Measurements from ENCODE around the gene RAB7B. TPM values are rescaled to one million over a fixed set of nuclear protein-coding genes. Genes with fewer than 3 reads are reported as not detected.

Gene RAB7B
- total RNA-seq, 1 experiment from 2014 or later: not detected

DNA sequence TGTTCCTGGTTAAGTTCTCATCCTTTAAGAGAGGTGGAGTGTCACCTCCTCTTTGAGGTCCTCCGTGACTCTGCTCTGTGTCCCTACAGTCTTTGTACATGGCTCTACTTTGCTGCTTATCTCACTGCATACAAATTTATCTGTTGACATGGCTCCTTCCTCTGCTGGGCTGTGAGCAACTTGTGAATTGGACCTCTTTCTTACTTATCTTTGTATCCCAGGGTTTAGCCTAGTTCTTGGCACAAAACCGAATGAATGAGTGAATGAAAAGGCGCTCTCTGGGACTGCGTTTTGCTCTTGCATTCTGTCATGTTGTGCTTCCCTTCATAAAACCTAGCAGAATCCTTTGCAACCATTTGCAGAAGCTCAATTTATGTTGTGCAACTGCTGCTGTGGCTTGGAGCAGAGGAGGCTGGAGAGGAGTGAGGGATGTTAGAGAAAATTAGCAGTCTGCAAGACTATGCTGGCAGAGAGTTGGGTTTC, 72.4 kb downstream of the RAB7B start:
- no peak for DNase-seq (ENCODE audit: extremely low read depth, low read depth)

DNA sequence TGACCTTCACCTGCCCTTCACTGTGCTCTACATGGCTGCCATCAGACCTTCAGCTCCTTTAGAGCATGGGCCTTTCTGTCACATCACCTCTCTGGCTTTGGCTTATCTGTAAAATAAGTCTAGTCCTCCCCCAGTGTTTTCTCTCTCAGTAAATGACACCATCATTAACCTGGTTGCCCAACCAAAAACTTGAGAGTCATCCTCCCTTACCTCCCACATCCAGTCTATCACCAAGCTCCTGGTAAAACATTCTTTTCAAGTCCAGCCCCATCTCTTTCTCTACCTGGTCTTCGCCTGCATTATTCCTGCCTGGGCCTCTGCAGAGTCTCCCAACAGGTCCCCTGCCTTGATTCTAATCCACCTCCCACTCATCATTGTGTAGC, 73.0 kb downstream of the RAB7B start:
- no peak for DNase-seq (ENCODE audit: extremely low read depth, low read depth)

DNA sequence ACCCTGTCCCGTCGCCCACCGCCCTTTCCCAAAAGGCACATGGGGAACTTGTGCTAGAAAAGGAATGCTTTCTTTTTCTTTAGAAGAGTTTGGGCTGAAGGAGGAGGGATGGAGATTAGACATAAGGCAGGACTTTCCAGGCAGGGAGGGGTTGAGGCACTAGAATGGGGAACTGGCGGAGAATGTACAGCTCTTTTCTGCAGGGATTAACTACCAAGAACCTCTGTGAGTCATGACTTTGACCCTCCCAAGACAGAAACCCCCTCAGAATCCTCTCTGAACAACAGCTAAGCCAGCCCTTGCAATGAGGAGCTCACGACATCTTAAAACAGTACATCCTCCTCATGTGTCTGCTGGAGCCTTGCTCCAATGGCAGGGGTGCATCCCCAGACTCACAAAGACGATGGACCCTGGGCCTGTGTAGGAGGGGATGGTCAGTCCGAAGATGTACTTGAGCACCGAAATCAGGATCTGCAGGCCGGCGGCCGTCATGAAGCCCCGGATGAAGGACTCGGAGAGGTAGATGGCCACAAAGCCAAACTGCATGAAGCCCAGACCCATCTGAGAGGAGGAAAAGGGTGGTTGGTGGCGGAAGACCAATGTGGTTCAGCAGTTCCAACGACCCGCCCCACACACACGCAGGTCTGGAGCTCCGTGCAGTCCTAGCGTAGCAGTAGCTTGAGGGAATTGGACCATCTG, 73.5 kb downstream of the RAB7B start:
- no peak for DNase-seq (ENCODE audit: extremely low read depth, low read depth)

DNA sequence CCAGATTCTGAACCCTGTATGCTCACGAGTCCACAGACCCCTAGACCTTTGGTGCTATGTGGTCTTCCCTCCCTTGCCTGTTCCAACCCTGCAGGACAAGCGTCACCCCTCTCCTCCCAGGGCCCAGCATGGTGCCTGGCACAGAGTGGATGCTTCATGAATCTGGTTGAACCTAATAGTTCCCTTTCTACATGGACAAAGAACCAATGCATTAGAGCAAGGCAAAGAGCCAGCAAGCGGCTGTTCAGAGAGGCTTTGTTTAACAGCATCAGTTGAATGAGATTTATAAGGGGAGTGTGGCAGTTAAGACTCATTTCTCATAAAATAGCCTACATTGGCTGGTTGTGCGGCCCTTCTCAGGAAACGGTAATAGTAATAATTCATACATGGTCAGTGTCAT, 74.9 kb downstream of the RAB7B start:
- DNase-seq (ENCODE audit: extremely low read depth, low read depth): no peak

DNA sequence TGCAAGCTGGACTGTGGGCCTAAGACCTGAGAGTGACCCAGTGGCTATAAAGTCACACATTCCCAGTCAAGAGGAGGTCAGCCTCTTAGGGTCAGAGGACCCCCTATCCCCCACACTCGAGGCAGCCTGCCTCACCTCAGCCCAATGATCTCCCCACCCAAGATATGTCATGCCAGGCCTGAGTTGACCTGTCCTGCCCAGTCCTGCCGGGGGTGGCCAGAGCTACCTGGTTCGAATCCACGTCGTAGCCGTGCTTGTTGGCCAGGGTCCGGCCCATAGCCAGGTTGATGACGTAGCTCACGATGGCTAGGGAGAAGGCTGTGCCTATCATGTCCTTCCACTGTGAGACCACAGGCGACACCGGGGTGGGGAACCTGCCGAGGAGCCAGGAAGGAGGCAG, 75.5 kb downstream of the RAB7B start:
- DNase-seq (ENCODE audit: extremely low read depth, low read depth): no peak

DNA sequence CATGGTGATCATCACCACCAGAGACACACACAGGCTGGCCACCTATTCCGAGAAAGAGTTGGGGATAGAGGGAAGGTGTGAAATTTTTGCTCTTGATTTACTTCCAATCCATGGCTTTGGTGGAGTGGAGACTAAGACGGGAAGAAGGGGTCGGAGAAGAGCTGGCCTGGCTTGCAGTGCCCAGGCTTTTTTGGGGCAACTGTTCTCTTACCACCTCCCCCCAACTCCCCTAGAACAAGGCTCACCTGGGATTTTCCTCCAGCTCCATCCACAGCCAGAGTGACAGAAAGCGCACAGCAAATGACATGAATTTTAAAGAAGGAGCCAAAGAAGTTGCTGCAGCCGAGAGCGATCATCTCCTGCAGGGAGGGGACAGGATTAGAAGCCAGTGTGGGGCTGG, 75.9 kb downstream of the RAB7B start:
- no peak for DNase-seq (ENCODE audit: extremely low read depth, low read depth)

Other genes with a start within 250 kb of the RAB7B start
- 12.6 and 16.1 TPM in 2 replicates for gene RAB29, start 227.9 kb downstream of the RAB7B start, total RNA-seq (2014; rRNA removed; shearing (Covaris generic))
- 26.4 TPM in 2 replicates for gene SLC41A1, start 190.2 kb downstream of the RAB7B start, total RNA-seq (2014; rRNA removed; shearing (Covaris generic))
- gene PM20D1, start 153.3 kb downstream of the RAB7B start, total RNA-seq (2014; rRNA removed; shearing (Covaris generic)): not detected in 2 replicates
- gene SLC26A9, start 59.9 kb downstream of the RAB7B start, total RNA-seq (2014; rRNA removed; shearing (Covaris generic)): 0.02 and 0.06 TPM in 2 replicates
- gene CTSE, start 20.5 kb upstream of the RAB7B start, total RNA-seq (2014; rRNA removed; shearing (Covaris generic)): not detected in 2 replicates
- gene RHEX, start 49.8 kb upstream of the RAB7B start, total RNA-seq (2014; rRNA removed; shearing (Covaris generic)): not detected in 2 replicates
- gene AVPR1B, start 114.0 kb upstream of the RAB7B start, total RNA-seq (2014; rRNA removed; shearing (Covaris generic)): not detected in 2 replicates
- 26.8 and 34.6 TPM in 2 replicates for gene FAM72A, start 199.4 kb upstream of the RAB7B start, total RNA-seq (2014; rRNA removed; shearing (Covaris generic))
- gene SRGAP2, start 200.1 kb upstream of the RAB7B start, total RNA-seq (2014; rRNA removed; shearing (Covaris generic)): 27.9 and 35.4 TPM in 2 replicates